ENCODE results near the gene SYNGAP1. TPM values are rescaled to one million over a fixed set of nuclear protein-coding genes. Genes with fewer than 3 reads are reported as not detected.

Gene SYNGAP1
- total and polyA plus RNA-seq, 9 of the 15 experiments (the other 6 are each of a cell fraction or from before 2014, with no cell fraction given), result 0.01 to 22.8 (median 3.2) TPM

- 0 out of 2 replicates have a peak, but pooled peaks have one; percentile 47 for TF ChIP-seq KAT7 (CRISPR knock-in tag; IDR thresholded peaks at IDR 0.05; ENCODE audit: borderline replicate concordance)
- TF ChIP-seq ZNF316 (IDR thresholded peaks at IDR 0.05), result no peak
- 0 out of 4 replicates have a peak, but pooled peaks of 1 of the 2 experiments have one; percentile 17 for TF ChIP-seq ZMIZ1 (IDR thresholded peaks at IDR 0.05; ENCODE audit: low read depth in 2 of 2, low read length in 2 of 2)
- TF ChIP-seq CTCF (IDR thresholded peaks at IDR 0.05 in 2 of 3, conservative IDR thresholded peaks at IDR 0.05 in 1 of 3; ENCODE audit: insufficient read depth in 2 of 3, low read depth in 1 of 3, low read length in 3 of 3), result peak; percentile 72 to 95 (median 90)
- TF ChIP-seq L3MBTL2 (IDR thresholded peaks at IDR 0.05), result peak; percentile 80
- no peak for TF ChIP-seq TGIF2 (CRISPR knock-in tag; IDR thresholded peaks at IDR 0.05)
- TF ChIP-seq MITF (IDR thresholded peaks at IDR 0.05), result peak; percentile 28; the same call in 1 of the 2 replicates
- no peak for TF ChIP-seq DNMT1 (IDR thresholded peaks at IDR 0.05)
- TF ChIP-seq ETV6 (IDR thresholded peaks at IDR 0.05; ENCODE audit: borderline replicate concordance in 1 of 2, low read depth in 2 of 2, low read length in 1 of 2), result no peak
- peak; percentile 86; the same call in 1 of the 2 replicates for TF ChIP-seq ETV6 (CRISPR knock-in tag; IDR thresholded peaks at IDR 0.05; ENCODE audit: borderline replicate concordance)
- peak; percentile 91; the same call in 1 of the 2 replicates for TF ChIP-seq ZNF395 (CRISPR knock-in tag; IDR thresholded peaks at IDR 0.05)
- TF ChIP-seq PCBP2 (IDR thresholded peaks at IDR 0.05; ENCODE audit: low read depth, low read length, poor library complexity, severe bottlenecking), result no peak
- no peak for TF ChIP-seq ZNF282 (CRISPR knock-in tag; IDR thresholded peaks at IDR 0.05)
- TF ChIP-seq ZNF12 (CRISPR knock-in tag; IDR thresholded peaks at IDR 0.05), result peak; percentile 22; the same call in 1 of the 2 replicates
- TF ChIP-seq BRCA1 (IDR thresholded peaks at IDR 0.05), result no peak
- no peak for TF ChIP-seq BRCA1 (CRISPR knock-in tag; IDR thresholded peaks at IDR 0.05)
- TF ChIP-seq RCOR1 (IDR thresholded peaks at IDR 0.05; ENCODE audit: borderline replicate concordance in 1 of 2, low read depth in 2 of 2, low read length in 2 of 2), result peak in 1 of 2 experiments; percentile 53; a peak in 1 of 4 replicates
- TF ChIP-seq DLX4 (CRISPR knock-in tag; IDR thresholded peaks at IDR 0.05), result no peak
These were observed 6.1 kb downstream of the SYNGAP1 start (continued) for GRCh38 chr6:33425668-33426577.
